GM12865 (cell line): ENCODE results near the gene SPACA4.
"Not testable (repeated sequence)": the region's sequence is repeated elsewhere in the genome, so short reads cannot be mapped to it uniquely, and the experiment has no call there.

Experiments
- DNase-seq: peaks from one replicate; pipeline ENCODE4 v3.0.0; 2010; ENCODE audit warnings: low read depth
- H3K4me3 ChIP-seq: 2 replicates; pipeline ENCODE4 v1.5.1; 2011; ENCODE audit warnings: mild to moderate bottlenecking, low read depth, low read length, control low read depth
- CTCF ChIP-seq: IDR thresholded peaks from 2 replicates; pipeline ENCODE4 v1.5.1; 2011; ENCODE audit warnings: low read length, control low read depth, low read depth, inconsistent platforms; ENCODE audit not compliant: insufficient read depth; ENCODE audit errors: missing control alignments

SPACA4 gene

GRCh38 chr19:48630296-48631063 is 23.9 kb downstream of the SPACA4 start:
- DNase-seq: no peak
- TF ChIP-seq CTCF: no peak
- H3K4me3 ChIP-seq: no peak overlapping the region

GRCh38 chr19:48631225-48631624 is 24.7 kb downstream of the SPACA4 start:
- no peak overlapping the region for H3K4me3 ChIP-seq
- DNase-seq: peak; percentile 20
- no peak for TF ChIP-seq CTCF

GRCh38 chr19:48632286-48632685 is 25.7 kb downstream of the SPACA4 start:
- DNase-seq, H3K4me3 ChIP-seq: not testable (repeated sequence)

GRCh38 chr19:48632692-48633147 is 26.2 kb downstream of the SPACA4 start:
- no peak for TF ChIP-seq CTCF
- no peak overlapping the region for H3K4me3 ChIP-seq
- no peak for DNase-seq

- peak overlapping the region; percentile 55 for H3K4me3 ChIP-seq
- DNase-seq: peak; percentile 31
- no peak for TF ChIP-seq CTCF
Measured at GRCh38 chr19:48633148-48634035, 26.9 kb downstream of the SPACA4 start.

- no peak for DNase-seq
- peak overlapping the region; percentile 55 for H3K4me3 ChIP-seq
- TF ChIP-seq CTCF: no peak
Measured at GRCh38 chr19:48634036-48634342, 27.4 kb downstream of the SPACA4 start.
